ENCODE measurements around the gene ARRDC4.

The ARRDC4 gene

DNA sequence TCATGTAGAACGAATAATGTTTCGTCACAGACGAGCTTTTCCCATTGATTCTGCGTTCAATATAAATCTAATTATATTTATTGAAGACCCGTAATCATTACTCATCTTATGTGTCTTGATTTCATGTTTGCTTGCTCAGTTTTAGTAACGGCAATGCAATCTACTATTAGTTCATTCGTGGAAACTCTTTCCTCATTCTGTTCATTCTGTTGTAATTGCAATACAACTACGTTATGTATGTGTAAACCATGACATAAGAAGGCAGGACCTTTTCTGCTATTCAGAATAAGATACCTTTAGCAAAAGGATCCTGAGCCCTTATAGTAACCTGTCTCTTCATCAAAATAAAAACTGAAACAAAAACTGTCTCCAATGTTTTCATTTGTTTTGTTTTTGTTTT, 6.8 kb upstream of the ARRDC4 start:
- no peak overlapping the region for H3K4me3 ChIP-seq (ENCODE audit: low read depth, low read length)
- no peak for DNase-seq (ENCODE audit: low read depth)
- TF ChIP-seq, protein P1, sequence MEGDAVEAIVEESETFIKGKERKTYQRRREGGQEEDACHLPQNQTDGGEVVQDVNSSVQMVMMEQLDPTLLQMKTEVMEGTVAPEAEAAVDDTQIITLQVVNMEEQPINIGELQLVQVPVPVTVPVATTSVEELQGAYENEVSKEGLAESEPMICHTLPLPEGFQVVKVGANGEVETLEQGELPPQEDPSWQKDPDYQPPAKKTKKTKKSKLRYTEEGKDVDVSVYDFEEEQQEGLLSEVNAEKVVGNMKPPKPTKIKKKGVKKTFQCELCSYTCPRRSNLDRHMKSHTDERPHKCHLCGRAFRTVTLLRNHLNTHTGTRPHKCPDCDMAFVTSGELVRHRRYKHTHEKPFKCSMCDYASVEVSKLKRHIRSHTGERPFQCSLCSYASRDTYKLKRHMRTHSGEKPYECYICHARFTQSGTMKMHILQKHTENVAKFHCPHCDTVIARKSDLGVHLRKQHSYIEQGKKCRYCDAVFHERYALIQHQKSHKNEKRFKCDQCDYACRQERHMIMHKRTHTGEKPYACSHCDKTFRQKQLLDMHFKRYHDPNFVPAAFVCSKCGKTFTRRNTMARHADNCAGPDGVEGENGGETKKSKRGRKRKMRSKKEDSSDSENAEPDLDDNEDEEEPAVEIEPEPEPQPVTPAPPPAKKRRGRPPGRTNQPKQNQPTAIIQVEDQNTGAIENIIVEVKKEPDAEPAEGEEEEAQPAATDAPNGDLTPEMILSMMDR (IDR thresholded peaks at IDR 0.05; ENCODE audit: insufficient read depth, low read depth, low read length, missing control alignments): no peak

DNA sequence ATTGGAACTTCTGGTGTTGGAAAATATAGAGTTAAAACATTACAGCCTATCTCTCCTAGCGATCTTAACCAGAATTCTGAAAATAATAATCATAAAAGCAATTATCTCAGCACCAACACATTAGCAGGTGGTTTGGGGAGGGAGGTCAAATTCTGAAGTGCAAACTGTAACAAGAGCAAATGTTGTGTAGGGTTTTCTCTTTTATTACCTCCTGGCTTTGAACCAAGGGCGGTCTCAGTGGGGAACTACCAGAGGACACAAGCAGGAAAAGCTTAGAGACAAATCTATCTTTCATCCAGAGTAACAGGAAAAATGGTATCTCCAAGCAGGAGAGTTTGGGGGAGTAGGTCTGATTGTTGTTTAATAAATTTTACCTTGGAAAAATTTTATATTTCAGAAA, 5.5 kb upstream of the ARRDC4 start:
- no peak overlapping the region for H3K4me3 ChIP-seq (ENCODE audit: low read depth, low read length)
- TF ChIP-seq, protein P1 (IDR thresholded peaks at IDR 0.05; ENCODE audit: insufficient read depth, low read depth, low read length, missing control alignments): no peak
- no peak for DNase-seq (ENCODE audit: low read depth)

DNA sequence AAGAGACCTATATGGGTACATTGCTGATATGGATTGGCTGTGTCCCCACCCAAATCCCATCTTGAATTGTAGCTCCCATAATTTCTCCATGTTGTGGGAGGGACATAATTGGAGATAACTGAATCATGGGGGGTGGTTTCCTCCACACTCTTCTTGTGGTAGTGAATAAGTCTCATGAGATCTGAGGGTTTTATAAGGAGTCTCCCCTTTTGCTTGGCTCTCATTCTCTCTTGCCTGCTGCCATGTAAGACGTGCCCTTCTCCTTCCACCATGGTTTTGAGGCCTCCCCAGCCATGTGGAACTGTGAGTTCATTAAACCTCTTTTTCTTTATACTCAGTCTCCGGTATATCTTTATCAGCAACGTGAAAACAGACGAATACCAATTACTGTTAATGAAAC, 5.0 kb upstream of the ARRDC4 start:
- TF ChIP-seq, protein P1 (IDR thresholded peaks at IDR 0.05; ENCODE audit: insufficient read depth, low read depth, low read length, missing control alignments): no peak
- H3K4me3 ChIP-seq (ENCODE audit: low read depth, low read length): no peak overlapping the region
- no peak for DNase-seq (ENCODE audit: low read depth)

DNA sequence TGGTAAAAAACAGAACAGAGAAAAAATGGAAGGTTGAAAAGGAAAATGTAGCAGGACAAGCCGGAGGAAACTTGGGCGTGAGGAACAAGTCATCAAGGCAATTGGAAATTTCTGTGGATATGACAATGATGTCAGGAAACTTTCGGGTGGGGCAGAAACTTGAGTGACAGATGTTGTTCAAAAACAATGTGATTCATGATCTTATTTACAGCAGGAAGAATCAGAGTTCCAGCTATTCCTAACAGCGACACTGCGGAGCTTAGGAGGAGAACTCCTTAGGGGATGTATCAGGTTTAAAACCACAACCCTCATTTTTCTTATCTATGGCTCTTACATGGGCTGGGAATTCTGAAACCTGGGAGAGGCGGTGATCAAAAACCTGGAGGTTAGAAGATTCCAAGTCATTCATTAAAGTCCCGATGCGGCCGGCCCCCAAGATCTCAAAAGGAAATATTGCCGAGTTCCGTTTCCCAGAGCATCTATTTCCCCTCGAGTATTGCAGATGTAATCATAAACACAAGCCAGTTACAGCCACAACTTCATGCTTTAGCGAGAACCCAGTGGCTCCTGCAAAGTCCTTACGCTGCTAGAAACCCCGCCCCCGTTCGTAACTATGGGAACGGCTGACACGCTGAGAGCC, 659 bp upstream of the ARRDC4 start:
- TF ChIP-seq, protein P1 (IDR thresholded peaks at IDR 0.05; ENCODE audit: insufficient read depth, low read depth, low read length, missing control alignments): no peak
- DNase-seq (ENCODE audit: low read depth): no peak
- H3K4me3 ChIP-seq (ENCODE audit: low read depth, low read length): no peak overlapping the region

DNA sequence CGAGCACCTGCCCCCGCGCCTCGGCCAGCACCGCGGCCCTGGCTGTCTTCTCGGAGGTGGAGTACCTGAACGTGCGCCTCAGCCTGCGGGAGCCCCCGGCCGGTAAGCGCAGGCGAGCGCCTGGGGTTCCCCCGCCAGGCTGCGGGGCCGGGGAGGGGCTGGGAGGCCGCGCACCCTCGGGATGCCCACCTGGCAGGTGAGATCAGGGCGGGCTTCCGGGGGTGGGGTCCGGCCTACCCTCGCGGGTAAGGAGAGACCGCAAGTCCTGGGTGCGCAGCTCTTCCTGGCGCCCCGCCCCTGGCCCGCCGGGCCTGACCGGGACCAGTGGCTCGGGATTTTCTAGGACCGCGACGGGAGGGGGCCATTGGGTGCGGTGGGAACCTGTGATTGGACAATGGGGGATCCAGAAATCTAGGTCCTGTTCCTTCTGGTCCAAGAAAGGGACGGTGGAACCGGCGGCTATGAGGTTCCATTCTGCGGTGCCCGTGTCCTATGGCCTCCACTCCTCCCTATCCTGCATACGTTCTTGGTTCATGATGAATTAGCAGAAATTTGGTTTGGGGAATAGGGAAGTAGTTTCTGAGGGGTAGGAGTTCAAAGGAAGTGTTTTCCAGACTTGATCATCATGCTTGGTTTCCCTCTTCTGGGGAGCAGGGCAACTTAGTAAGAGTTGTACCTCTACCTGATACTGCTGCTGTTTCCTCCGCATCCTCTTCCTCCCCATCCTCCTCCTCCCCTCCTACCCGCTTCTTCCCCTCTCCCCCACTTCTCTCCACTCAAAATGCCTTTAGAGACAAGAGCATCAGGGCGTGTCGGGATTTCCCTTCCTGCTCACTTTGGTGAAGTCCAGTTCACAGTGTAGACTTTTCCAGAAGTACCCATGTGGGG, 808 bp downstream of the ARRDC4 start:
- no peak for DNase-seq (ENCODE audit: low read depth)
- TF ChIP-seq, protein P1 (IDR thresholded peaks at IDR 0.05; ENCODE audit: insufficient read depth, low read depth, low read length, missing control alignments): no peak
- no peak overlapping the region for H3K4me3 ChIP-seq (ENCODE audit: low read depth, low read length)

DNA sequence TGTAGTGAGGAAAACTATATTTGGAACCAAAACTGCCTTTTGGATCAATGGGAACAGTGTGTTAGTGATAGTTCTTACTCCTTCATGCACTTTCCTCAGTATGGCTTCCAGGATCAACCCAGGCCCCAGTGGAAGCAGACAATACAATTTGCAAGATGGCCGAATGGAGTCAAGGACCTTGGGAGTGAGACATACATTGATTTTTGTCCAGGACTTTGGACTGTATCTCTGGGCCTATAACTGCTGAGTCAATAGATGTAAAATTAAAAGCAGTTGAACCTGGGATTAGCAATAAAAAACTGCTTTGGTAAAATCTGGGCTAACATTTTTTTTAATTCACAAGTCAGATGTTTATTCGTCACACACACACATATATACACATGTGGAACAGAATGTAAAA, 1.8 kb downstream of the ARRDC4 start:
- DNase-seq (ENCODE audit: low read depth): no peak
- TF ChIP-seq, protein P1 (IDR thresholded peaks at IDR 0.05; ENCODE audit: insufficient read depth, low read depth, low read length, missing control alignments): no peak
- no peak overlapping the region for H3K4me3 ChIP-seq (ENCODE audit: low read depth, low read length)

Measured in GM12865 (cell line).